HG03520 (cell line): ENCODE measurements around the gene SPATA31A3.
"Not testable (repeated sequence)": the region's sequence is repeated elsewhere in the genome, so short reads cannot be mapped to it uniquely, and the experiment has no call there.

Source experiments
- ATAC-seq: cut with Tn5 transposase; IDR thresholded peaks from one replicate; pipeline ENCODE4 v1.9.1; 2021; ENCODE audit warnings: mild to moderate bottlenecking, moderate library complexity; ENCODE audit not compliant: unreplicated experiment

The SPATA31A3 gene

DNA sequence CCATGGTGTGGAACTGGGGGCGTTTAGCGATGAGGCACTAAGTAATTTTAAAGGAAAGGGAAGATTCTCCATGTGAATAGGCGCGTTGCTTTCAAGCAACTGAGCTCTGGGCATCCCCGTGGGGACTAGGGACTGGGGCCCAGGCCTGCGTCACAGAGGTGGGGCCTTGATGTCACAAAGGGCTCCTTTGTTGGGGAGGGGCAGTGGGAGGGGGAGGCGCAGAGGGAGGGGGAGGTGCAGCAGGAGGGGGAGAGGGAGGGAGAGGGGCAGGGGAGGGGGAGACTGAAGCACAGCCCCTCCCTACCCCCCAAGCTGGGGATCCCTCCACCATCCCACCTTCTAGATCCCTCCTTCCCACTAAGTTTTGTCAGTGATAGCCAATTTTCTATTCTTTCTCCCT is at the start of gene SPATA31A3:
Gene SPATA31A3, minus strand, starts transcription at position 101 of the 400 bp plus-strand sequence. Its CDS starts 29 bp downstream, at position 72.
- ATAC-seq, result not testable (repeated sequence)

DNA sequence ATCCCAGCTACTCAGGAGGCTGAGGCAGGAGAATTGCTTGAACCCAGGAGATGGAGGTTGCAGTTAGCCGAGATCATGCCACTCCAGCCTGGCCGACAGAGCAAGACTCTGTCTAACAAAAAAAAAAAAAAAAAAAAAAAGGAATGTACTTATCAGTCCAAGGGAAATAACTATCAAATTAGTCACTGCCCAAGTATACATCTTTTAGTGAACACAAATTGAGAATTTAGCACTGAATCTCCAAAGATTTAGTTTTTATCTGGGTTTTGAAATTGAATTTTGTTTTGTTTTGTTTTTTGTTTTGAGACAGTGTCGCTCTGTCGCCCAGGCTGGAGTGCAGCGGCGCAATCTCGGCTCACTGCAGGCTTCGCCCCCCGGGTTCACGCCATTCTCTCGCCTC is 39.8 kb downstream of the SPATA31A3 start:
- ATAC-seq, result not testable (repeated sequence)

- ATAC-seq, result not testable (repeated sequence)
Measured at GRCh38 chr9:66942400-66943155, 49.8 kb downstream of the SPATA31A3 start.

GRCh38 chr9:66939878-66940830 is 52.2 kb downstream of the SPATA31A3 start:
- not testable (repeated sequence) for ATAC-seq

DNA sequence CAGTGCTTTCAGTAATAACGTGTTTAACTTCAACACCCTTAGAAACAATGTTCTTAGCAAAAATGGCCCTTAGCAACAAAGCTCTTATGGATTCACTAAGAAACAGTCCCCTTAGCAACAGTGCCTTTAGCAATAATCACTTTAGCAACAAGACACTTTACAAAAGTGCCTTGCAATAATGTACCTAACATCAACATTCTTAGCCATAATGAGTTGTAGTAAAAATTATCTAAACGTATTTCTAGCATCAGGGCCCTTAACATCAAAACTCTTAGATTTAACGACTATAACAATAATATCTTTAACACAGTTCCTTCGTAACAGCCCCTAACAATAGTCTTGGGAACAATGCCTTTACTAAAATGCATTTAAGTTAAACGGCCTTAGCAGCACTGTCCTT is 54.0 kb downstream of the SPATA31A3 start:
- ATAC-seq, result not testable (repeated sequence)

DNA sequence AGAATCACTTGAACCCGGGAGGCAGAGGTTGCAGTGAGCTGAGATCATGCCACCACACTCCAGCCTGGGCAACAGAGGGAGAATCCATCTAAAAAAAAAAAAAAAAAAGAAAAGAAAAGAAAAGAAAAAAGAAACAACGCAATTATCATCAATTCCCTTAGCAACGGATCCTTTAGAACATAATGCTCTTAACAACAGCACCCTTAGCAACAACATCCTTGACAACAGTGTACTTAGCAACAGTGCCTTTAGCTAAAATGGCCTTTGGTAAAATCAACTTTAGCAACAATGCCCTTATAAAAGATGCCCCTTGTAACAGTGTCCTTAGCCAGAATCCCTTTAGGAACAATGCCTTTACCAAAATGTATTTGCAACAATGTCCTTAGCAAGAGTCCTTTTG is 54.7 kb downstream of the SPATA31A3 start:
- not testable (repeated sequence) for ATAC-seq
